ENCODE measurements around the gene AOC2.
"Not testable (repeated sequence)": the region's sequence is repeated elsewhere in the genome, so short reads cannot be mapped to it uniquely, and the experiment has no call there.

Gene AOC2

GRCh38 chr17:42849031-42849430 is 4.7 kb downstream of the AOC2 start:
- TF ChIP-seq CTCF (IDR thresholded peaks at IDR 0.05; ENCODE audit: low read depth, low read length), result no peak
- H3K4me3 ChIP-seq (ENCODE audit: low read depth, low read length), result no peak overlapping the region
- in situ Hi-C loops (cut with HindIII; ENCODE audit: low sequenced_read_pairs), result no loop called here
- no peak for DNase-seq (ENCODE audit: low read depth, low spot score)

- in situ Hi-C loops (cut with HindIII; ENCODE audit: low sequenced_read_pairs), result no loop called here
- no peak for DNase-seq (ENCODE audit: low read depth, low spot score)
- TF ChIP-seq CTCF (IDR thresholded peaks at IDR 0.05; ENCODE audit: low read depth, low read length), result no peak
- no peak overlapping the region for H3K4me3 ChIP-seq (ENCODE audit: low read depth, low read length)
Measured at GRCh38 chr17:42849451-42850181, 5.2 kb downstream of the AOC2 start.

GRCh38 chr17:42850954-42851353 is 6.6 kb downstream of the AOC2 start, which contains the start of gene AOC3:
Gene AOC3, plus strand, starts transcription at chr17:42851199. Its CDS starts 145 bp downstream, at chr17:42851344.
- DNase-seq (ENCODE audit: low read depth, low spot score), result no peak
- TF ChIP-seq CTCF (IDR thresholded peaks at IDR 0.05; ENCODE audit: low read depth, low read length), result no peak
- in situ Hi-C loops (cut with HindIII; ENCODE audit: low sequenced_read_pairs), result no loop called here
- H3K4me3 ChIP-seq (ENCODE audit: low read depth, low read length), result no peak within 1 kb of the TSS

- DNase-seq (ENCODE audit: low read depth, low spot score); in situ Hi-C loops (cut with HindIII; ENCODE audit: low sequenced_read_pairs); H3K4me3 ChIP-seq (ENCODE audit: low read depth, low read length): not testable (repeated sequence)
Measured at GRCh38 chr17:42851371-42852240, 7.2 kb downstream of the AOC2 start.

- no peak for DNase-seq (ENCODE audit: low read depth, low spot score)
- TF ChIP-seq CTCF (IDR thresholded peaks at IDR 0.05; ENCODE audit: low read depth, low read length), result no peak
- in situ Hi-C loops (cut with HindIII; ENCODE audit: low sequenced_read_pairs), result no loop called here
- H3K4me3 ChIP-seq (ENCODE audit: low read depth, low read length), result no peak overlapping the region
Measured at GRCh38 chr17:42852351-42852750, 8.0 kb downstream of the AOC2 start.

GRCh38 chr17:42853004-42853403 is 8.6 kb downstream of the AOC2 start:
- DNase-seq (ENCODE audit: low read depth, low spot score), result no peak
- in situ Hi-C loops (cut with HindIII; ENCODE audit: low sequenced_read_pairs), result no loop called here
- TF ChIP-seq CTCF (IDR thresholded peaks at IDR 0.05; ENCODE audit: low read depth, low read length), result no peak
- no peak overlapping the region for H3K4me3 ChIP-seq (ENCODE audit: low read depth, low read length)

GRCh38 chr17:42853597-42853967 is 9.2 kb downstream of the AOC2 start:
- H3K4me3 ChIP-seq (ENCODE audit: low read depth, low read length), result no peak overlapping the region
- no peak for TF ChIP-seq CTCF (IDR thresholded peaks at IDR 0.05; ENCODE audit: low read depth, low read length)

More at GRCh38 chr17:42853597-42853967, 9.2 kb downstream of the AOC2 start:
- DNase-seq (ENCODE audit: low read depth, low spot score), result no peak
- in situ Hi-C loops (cut with HindIII; ENCODE audit: low sequenced_read_pairs), result no loop called here

Data from astrocyte of the spinal cord (primary cell).